Panc1 (cell line): ENCODE results near the gene GAL3ST2. TPM values are rescaled to one million over a fixed set of nuclear protein-coding genes. Genes with fewer than 3 reads are reported as not detected.

ENCODE experiments used
- ATAC-seq: fragments of 200-7000 bp; cut with Tn5 transposase; 2 replicates; pipeline ENCODE4 v1.9.1; 2020; ENCODE audit warnings: mild to moderate bottlenecking, moderate library complexity
- BruUV-seq: library from RNA; stranded (reverse); fragments of 400-500 nt; replicated peaks from 2 replicates; lab custom pipeline; 2021; lab: Mats Ljungman, UMichigan
- CTCF ChIA-PET: fragments of 300-600 bp; sonication (Branson Sonifier 250); formaldehyde crosslinking; loops from one replicate; lab custom pipeline; 2022; ENCODE audit warnings: antibody characterized with exemption; lab: Charles Lee
- POLR2A ChIA-PET: fragments of 300-600 bp; sonication (Branson Sonifier 250); formaldehyde crosslinking; loops from one replicate; lab custom pipeline; 2022; ENCODE audit warnings: antibody characterized with exemption; lab: Charles Lee
- DNase-seq: peaks from one replicate; pipeline ENCODE4 v3.0.0-alpha.2; 2010; ENCODE audit warnings: low read depth, low spot score
- H3K27ac ChIP-seq: 2 replicates; pipeline ENCODE4 v1.5.1; 2011; ENCODE audit warnings: mild to moderate bottlenecking, low read length, inconsistent platforms
- H3K27me3 ChIP-seq: fragments of 200-500 bp; sonication (Bioruptor generic); 2 replicates; pipeline ENCODE4 v1.6.0; 2014; ENCODE audit warnings: low read length, inconsistent platforms; ENCODE audit not compliant: control insufficient read depth, insufficient read depth
- H3K36me3 ChIP-seq: fragments of 200-500 bp; sonication (Bioruptor generic); 2 replicates; pipeline ENCODE4 v1.5.1; 2014; ENCODE audit warnings: inconsistent platforms, mild to moderate bottlenecking, low read length, moderate library complexity; ENCODE audit not compliant: control insufficient read depth, insufficient read depth
- H3K4me1 ChIP-seq: 2 replicates; pipeline ENCODE4 v1.5.1; 2011; ENCODE audit warnings: inconsistent platforms, mild to moderate bottlenecking, low read length, moderate library complexity; ENCODE audit not compliant: control insufficient read depth, insufficient read depth
- H3K4me3 ChIP-seq, 2 experiments: 2 replicates each; pipeline ENCODE4 v1.5.1; 2011 to 2012; ENCODE audit warnings: low read depth in 2 of 2, low read length in 2 of 2, mild to moderate bottlenecking in 2 of 2, inconsistent platforms in 1 of 2, moderate library complexity in 1 of 2
- H3K9me3 ChIP-seq: fragments of 200-500 bp; sonication (Bioruptor generic); 2 replicates; pipeline ENCODE4 v1.5.1; 2014; ENCODE audit warnings: low read depth, mild to moderate bottlenecking, inconsistent platforms, low read length, moderate library complexity; ENCODE audit not compliant: control insufficient read depth, insufficient read depth
- POLR2AphosphoS5 ChIP-seq: IDR thresholded peaks from 2 replicates; pipeline ENCODE4 v1.6.1; 2012; ENCODE audit warnings: mild to moderate bottlenecking, low read depth, low read length, moderate library complexity
- SIN3A ChIP-seq: IDR thresholded peaks from 2 replicates; pipeline ENCODE4 v1.6.1; 2012; ENCODE audit warnings: low read depth, mild to moderate bottlenecking, low read length, moderate library complexity, borderline replicate concordance; ENCODE audit not compliant: insufficient read depth
- TCF7L2 ChIP-seq: IDR thresholded peaks from 2 replicates; pipeline ENCODE4 v1.6.1; 2011; ENCODE audit warnings: mild to moderate bottlenecking, low read depth, low read length, inconsistent platforms
- in situ Hi-C: cut with HindIII; loops from 2 replicates; pipeline ENCODE4 v1.10.0; 2016; ENCODE audit warnings: low sequenced_read_pairs, low pct_unique_long_range_greater_than_20kb
- intact Hi-C: fragments of 100-400 bp; cut with micrococcal nuclease; formaldehyde crosslinking; loops from one replicate; pipeline ENCODE4 v1.10.0; 2022; ENCODE audit not compliant: unreplicated experiment
- total RNA-seq: library from RNA; stranded (reverse); gene quantifications from one replicate; pipeline ENCODE4 v1.2.1, GENCODE V29; 2021; ENCODE audit not compliant: unreplicated experiment
- TF ChIP-seq, protein P1 (sequence below), 2 experiments: IDR thresholded peaks; 2 replicates each; pipeline ENCODE4 v1.6.1; 2011 to 2012; ENCODE audit warnings: low read depth in 2 of 2, control low read depth in 1 of 2, low read length in 1 of 2, mild to moderate bottlenecking in 1 of 2, moderate library complexity in 1 of 2; ENCODE audit not compliant: insufficient read depth in 1 of 2
- TF ChIP-seq, protein P2 (sequence below): fragments of 450-650 bp; IDR thresholded peaks from 2 replicates; pipeline ENCODE4 v1.5.1; 2017; ENCODE audit warnings: mild to moderate bottlenecking

Gene GAL3ST2
- total RNA-seq, 1 experiment from 2014 or later: 1.6 TPM

DNA sequence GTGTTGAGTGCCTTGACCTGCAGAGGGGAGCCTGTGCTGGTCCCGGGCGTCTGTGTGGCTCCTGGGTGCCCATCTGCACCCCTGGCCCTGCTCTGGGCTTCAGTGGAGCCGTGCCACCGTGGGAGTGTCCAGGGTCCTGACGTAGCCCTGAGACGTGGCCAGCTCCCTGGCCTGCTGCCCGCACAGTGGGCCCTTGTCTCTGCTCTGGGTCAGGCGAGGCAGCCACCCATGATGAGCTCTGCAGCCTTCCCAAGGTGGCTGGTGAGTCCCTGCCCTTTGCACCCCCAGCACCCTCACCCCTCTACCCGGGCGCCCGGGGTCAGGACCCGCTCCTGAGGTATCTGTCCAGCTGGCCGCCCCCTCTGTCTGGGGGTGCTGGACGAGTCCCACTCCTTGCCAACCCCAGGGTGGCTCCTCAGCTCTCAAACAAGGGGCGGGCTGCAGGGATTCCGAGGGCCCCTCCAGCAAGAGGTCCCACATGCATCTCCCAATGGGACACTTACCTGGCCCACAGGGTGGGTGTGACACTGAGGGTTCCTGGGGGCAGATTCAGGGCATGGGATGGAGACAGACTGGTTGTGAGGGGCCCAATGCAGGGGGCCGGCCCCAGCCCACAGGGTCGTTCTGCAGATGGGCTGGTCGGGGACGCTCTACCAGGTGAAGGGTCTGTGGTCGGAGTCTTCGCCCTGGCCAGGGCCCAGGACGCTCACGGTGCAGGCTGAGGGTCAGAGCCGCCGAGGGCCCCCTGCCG lies 34.8 kb downstream of the GAL3ST2 start:
- Histone ChIP-seq H3K4me3 (no peak overlapping the region), H3K27ac (no peak overlapping the region), H3K9me3 (no peaks in the 10 kb centered on the region), H3K4me1 (peaks cover 13% of the 10 kb centered on the region), H3K36me3 (no peaks in the 10 kb centered on the region), H3K27me3 (no peaks in the 10 kb centered on the region)
- TF ChIP-seq, protein P1, sequence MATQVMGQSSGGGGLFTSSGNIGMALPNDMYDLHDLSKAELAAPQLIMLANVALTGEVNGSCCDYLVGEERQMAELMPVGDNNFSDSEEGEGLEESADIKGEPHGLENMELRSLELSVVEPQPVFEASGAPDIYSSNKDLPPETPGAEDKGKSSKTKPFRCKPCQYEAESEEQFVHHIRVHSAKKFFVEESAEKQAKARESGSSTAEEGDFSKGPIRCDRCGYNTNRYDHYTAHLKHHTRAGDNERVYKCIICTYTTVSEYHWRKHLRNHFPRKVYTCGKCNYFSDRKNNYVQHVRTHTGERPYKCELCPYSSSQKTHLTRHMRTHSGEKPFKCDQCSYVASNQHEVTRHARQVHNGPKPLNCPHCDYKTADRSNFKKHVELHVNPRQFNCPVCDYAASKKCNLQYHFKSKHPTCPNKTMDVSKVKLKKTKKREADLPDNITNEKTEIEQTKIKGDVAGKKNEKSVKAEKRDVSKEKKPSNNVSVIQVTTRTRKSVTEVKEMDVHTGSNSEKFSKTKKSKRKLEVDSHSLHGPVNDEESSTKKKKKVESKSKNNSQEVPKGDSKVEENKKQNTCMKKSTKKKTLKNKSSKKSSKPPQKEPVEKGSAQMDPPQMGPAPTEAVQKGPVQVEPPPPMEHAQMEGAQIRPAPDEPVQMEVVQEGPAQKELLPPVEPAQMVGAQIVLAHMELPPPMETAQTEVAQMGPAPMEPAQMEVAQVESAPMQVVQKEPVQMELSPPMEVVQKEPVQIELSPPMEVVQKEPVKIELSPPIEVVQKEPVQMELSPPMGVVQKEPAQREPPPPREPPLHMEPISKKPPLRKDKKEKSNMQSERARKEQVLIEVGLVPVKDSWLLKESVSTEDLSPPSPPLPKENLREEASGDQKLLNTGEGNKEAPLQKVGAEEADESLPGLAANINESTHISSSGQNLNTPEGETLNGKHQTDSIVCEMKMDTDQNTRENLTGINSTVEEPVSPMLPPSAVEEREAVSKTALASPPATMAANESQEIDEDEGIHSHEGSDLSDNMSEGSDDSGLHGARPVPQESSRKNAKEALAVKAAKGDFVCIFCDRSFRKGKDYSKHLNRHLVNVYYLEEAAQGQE (IDR thresholded peaks at IDR 0.05; ENCODE audit: insufficient read depth in 1 of 2, low read depth in 2 of 2, low read length in 1 of 2): no peak
- TF ChIP-seq TCF7L2 (no peak), POLR2AphosphoS5 (no peak)
- CTCF ChIA-PET: no interaction called here
- no TSS peak for BruUV-seq
- in situ Hi-C loops: no loop called here
- DNase-seq (no peak), ATAC-seq (peak; percentile 4; the same call in 1 of the 2 replicates)
- intact Hi-C loops: no loop called here
- POLR2A ChIA-PET: no interaction called here

DNA sequence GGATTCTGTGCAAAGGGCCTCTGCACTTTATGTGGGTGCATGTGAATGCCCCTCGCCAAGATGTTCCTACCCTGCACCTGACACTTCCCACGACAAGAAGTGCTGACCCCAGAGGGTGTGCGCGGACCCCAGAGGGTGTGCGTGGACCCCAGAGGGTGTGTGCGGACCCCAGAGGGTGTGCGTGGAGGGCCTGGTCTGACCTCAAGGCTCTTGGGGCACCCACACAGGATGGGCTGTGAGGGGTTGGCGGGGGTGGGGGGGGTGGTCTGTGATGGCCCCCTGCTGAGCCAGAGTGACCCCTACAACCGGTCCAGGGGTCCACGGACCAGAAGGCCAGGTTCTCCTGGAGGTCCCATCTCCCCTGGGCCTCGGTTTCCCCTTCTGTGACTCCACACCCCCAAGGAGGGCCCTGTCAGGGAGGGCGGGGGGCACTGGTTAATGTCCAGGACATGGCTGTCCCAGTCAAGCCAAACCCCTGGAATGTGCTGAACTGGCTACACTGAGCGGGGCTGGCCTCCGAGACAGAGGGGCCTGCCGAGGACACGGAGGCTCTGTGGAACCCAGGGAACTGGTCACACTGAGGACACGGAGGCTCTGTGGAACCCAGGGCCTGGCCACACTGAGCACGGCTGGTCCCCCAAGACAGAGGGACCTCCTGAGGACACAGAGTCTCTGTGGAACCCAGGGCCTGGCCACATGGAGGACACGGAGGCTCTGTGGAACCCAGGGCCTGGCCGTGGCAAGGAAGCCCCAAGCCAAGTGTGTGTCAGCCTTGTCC lies 35.5 kb downstream of the GAL3ST2 start:
- H3K4me3 ChIP-seq: no peak overlapping the region
- no peaks in the 10 kb centered on the region for H3K36me3 ChIP-seq
- ChIA-PET POLR2A (no interaction called here), CTCF (no interaction called here)
- H3K27me3 ChIP-seq: no peaks in the 10 kb centered on the region
- ATAC-seq: no peak
- TF ChIP-seq, protein P2, sequence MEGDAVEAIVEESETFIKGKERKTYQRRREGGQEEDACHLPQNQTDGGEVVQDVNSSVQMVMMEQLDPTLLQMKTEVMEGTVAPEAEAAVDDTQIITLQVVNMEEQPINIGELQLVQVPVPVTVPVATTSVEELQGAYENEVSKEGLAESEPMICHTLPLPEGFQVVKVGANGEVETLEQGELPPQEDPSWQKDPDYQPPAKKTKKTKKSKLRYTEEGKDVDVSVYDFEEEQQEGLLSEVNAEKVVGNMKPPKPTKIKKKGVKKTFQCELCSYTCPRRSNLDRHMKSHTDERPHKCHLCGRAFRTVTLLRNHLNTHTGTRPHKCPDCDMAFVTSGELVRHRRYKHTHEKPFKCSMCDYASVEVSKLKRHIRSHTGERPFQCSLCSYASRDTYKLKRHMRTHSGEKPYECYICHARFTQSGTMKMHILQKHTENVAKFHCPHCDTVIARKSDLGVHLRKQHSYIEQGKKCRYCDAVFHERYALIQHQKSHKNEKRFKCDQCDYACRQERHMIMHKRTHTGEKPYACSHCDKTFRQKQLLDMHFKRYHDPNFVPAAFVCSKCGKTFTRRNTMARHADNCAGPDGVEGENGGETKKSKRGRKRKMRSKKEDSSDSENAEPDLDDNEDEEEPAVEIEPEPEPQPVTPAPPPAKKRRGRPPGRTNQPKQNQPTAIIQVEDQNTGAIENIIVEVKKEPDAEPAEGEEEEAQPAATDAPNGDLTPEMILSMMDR: no peak
- no peak for TF ChIP-seq POLR2AphosphoS5
- TF ChIP-seq, protein P1 (IDR thresholded peaks at IDR 0.05; ENCODE audit: insufficient read depth in 1 of 2, low read depth in 2 of 2, low read length in 1 of 2): no peak
- TF ChIP-seq SIN3A: no peak
- TF ChIP-seq TCF7L2: no peak
- in situ Hi-C loops: no loop called here
- peaks cover 15% of the 10 kb centered on the region for H3K4me1 ChIP-seq
- intact Hi-C loops: no loop called here
- no peak for DNase-seq
- no TSS peak for BruUV-seq
- no peak overlapping the region for H3K27ac ChIP-seq
- H3K9me3 ChIP-seq: no peaks in the 10 kb centered on the region
